Spleen (tissue), 7 donors: ENCODE measurements around the gene PDIA6.
"Not testable (repeated sequence)": the region's sequence is repeated elsewhere in the genome, so short reads cannot be mapped to it uniquely, and the experiment has no call there.

Experiments
- POLR2A ChIP-seq, 3 donors: fragments of 450-650 bp; IDR thresholded peaks; one replicate each; pipeline ENCODE4 v1.5.1; 2017; ENCODE audit warnings: antibody characterized with exemption in 3 of 3, mild to moderate bottlenecking in 1 of 3
- POLR2AphosphoS5 ChIP-seq, 3 donors: sonication (generic); formaldehyde crosslinking; IDR thresholded peaks; one replicate each; pipeline ENCODE4 v1.5.1; 2017; ENCODE audit warnings: antibody characterized with exemption in 3 of 3
- TF ChIP-seq, protein P1 (sequence below), 11 experiments: fragments of 200-600 bp in 7 of 11; fragments of 450-650 bp in 4 of 11; sonication (generic) in 4 of 11; IDR thresholded peaks in 8 of 11; conservative IDR thresholded peaks in 3 of 11; 1 replicate in 7 of 11; 2 replicates in 4 of 11; pipeline versions ENCODE4 v1.4.0 to v1.8.0; 2016 to 2021; ENCODE audit warnings: antibody characterized with exemption in 11 of 11, inconsistent platforms in 4 of 11, mild to moderate bottlenecking in 1 of 11
- donor health status: DM: no; HTN: no; CAD: no; lungs with moderate emphysema.
- donor health status: DM: no; HTN: no; CAD: no.
- donor health status: DM: no; HTN: no; CAD: no.

DNA sequence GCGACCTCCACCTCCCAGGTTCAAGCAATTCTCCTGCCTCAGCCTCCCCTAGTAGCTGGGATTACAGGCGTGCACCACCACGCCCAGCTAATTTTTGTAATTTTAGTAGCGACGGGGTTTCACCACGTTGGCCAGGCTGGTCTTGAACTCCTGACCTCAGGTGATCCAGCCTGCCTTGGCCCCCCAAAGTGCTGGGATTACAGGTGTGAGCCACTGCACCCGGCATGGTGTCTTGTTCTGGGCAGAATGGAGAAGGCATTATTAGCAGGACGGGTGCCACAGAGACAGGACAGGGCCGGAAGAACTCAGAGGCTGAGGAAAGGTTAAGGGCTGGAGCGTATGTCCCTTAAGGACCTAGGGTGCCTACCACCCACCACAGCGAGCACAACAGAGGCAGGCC lies 31.8 kb downstream of the PDIA6 start:
- TF ChIP-seq, protein P1, sequence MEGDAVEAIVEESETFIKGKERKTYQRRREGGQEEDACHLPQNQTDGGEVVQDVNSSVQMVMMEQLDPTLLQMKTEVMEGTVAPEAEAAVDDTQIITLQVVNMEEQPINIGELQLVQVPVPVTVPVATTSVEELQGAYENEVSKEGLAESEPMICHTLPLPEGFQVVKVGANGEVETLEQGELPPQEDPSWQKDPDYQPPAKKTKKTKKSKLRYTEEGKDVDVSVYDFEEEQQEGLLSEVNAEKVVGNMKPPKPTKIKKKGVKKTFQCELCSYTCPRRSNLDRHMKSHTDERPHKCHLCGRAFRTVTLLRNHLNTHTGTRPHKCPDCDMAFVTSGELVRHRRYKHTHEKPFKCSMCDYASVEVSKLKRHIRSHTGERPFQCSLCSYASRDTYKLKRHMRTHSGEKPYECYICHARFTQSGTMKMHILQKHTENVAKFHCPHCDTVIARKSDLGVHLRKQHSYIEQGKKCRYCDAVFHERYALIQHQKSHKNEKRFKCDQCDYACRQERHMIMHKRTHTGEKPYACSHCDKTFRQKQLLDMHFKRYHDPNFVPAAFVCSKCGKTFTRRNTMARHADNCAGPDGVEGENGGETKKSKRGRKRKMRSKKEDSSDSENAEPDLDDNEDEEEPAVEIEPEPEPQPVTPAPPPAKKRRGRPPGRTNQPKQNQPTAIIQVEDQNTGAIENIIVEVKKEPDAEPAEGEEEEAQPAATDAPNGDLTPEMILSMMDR (IDR thresholded peaks at IDR 0.05 in 8 of 11, conservative IDR thresholded peaks at IDR 0.05 in 3 of 11), result not testable (repeated sequence)
- TF ChIP-seq POLR2A, POLR2AphosphoS5 (IDR thresholded peaks at IDR 0.05): not testable (repeated sequence)
